Measurements from ENCODE around the gene NATD1. TPM values are rescaled to one million over a fixed set of nuclear protein-coding genes. Genes with fewer than 3 reads are reported as not detected.

Gene NATD1
- total and polyA plus RNA-seq, 11 donors, result 8.0 to 38.4 (median 18.7) TPM

DNA sequence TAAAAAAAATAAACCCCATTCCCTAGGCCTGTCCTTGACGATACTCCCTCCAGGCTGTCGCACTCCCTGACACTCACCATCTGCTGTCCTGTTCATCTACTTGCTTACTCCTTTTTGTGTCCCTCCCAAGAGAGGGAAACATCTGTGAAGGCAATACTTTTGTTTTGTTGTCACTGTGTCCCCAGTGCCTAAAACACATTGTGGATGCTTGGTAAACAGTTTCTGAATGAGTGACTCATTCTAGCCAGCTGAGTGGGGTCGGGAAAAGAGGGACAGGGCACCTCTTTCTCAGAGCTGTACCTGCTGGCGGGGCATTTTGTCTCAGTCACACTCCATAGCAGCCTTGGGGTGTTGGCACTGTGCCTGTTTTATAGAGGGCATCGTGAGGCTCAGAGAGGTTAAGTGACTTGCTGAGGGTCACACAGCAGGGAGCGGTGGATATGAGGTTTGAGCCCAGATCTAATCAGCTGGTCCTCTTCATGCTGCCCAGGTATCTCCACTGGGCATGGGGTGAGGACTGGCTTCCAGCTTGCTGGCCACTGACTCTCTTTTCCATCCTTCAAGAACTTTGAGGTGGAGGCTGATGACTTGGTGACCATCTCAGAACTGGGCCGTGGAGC is 46.9 kb upstream of the NATD1 start:
- no peaks in the 10 kb centered on the region for H3K27me3 ChIP-seq
- intact Hi-C loops (cut with DNase I), result loop anchor here in 1 of 10 donors (10.0 kb wide), 1 partner anchor 1145 kb away; no protein-coding TSS in a partner anchor
- no peak overlapping the region for H3K4me3 ChIP-seq
- peaks cover 2 to 70% (median 63%) of the 10 kb centered on the region in 9 donors for H3K36me3 ChIP-seq
- no peak for ATAC-seq
- DNase-seq, result peak in 3 of 5 donors; percentile 22 to 38 (median 28)
- WGBS, 4 donors, result 48 to 56% (median 53%) methylated on average over 7 of the region's 7 CpGs
- H3K4me1 ChIP-seq, result peaks cover 0 to 34% (median 16%) of the 10 kb centered on the region in 12 donors
- H3K27ac ChIP-seq, result no peak overlapping the region
- no peaks in the 10 kb centered on the region for H3K9me3 ChIP-seq
- TF ChIP-seq CTCF (IDR thresholded peaks at IDR 0.05) (no peak), POLR2A (IDR thresholded peaks at IDR 0.05) (no peak)

- Histone ChIP-seq H3K36me3 (peaks cover 2 to 61% (median 57%) of the 10 kb centered on the region in 9 donors), H3K9me3 (no peaks in the 10 kb centered on the region), H3K27ac (no peak overlapping the region), H3K27me3 (no peaks in the 10 kb centered on the region), H3K4me3 (no peak overlapping the region), H3K4me1 (peaks cover 0 to 45% (median 21%) of the 10 kb centered on the region in 12 donors)
- DNase-seq (no peak), ATAC-seq (no peak)
- WGBS, 4 donors, result 50 to 70% (median 57%) methylated on average over 13 of the region's 13 CpGs
- intact Hi-C loops (cut with DNase I), result loop anchor here in 1 of 10 donors (10.0 kb wide), 1 partner anchor 1146 kb away; no protein-coding TSS in a partner anchor
- TF ChIP-seq POLR2A (IDR thresholded peaks at IDR 0.05) (no peak), CTCF (IDR thresholded peaks at IDR 0.05) (no peak)
These were observed 45.8 kb upstream of the NATD1 start for GRCh38 chr17:21298983-21299519.

DNA sequence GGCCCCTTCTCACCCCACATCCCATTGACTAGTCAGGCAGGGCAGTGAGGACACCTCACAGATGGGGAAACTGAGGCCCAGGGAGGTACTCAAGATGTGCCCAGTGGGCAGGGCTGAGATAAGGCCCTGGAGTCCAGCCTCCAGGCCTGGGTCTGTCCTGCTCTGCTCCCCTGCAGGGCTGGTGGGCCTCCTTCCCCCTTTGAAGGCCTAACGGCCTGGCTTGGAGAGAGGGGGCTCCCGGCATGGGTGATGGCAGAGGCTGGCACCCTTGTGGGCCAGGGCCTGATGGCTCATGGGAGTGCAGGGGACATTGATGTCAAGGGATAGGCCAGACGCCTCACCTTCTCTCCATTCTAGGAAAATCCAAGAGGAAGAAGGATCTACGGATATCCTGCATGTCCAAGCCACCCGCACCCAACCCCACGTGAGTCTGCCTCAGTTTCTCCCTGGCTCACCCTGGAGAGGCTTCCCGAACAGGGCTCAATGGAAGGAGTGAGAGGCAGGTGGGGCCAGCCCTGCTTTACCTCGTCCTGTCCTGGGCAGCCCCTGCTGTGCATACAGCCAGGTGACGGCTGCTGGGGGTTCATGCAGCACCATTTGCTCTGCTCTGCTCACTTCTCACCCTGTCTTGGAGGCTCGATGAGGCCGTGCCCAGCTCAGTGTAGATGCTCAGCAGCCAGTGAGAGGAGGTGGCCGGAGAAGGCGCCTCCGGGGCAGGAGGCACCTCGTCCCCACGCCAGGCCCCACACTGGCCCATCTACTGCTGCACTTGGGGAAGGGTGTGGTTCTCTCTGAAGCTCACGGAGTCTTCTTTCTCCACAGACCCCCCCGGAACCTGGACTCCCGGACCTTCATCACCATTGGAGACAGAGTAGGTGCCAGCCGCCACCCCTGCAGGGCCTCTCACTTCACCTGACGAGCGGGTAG is 45.1 kb upstream of the NATD1 start:
- Histone ChIP-seq H3K27ac (peak overlapping the region in 1 of 12 donors; percentile 4), H3K27me3 (no peaks in the 10 kb centered on the region), H3K36me3 (peaks cover 2 to 59% (median 50%) of the 10 kb centered on the region in 9 donors), H3K4me1 (peaks cover 0 to 52% (median 21%) of the 10 kb centered on the region in 12 donors), H3K9me3 (no peaks in the 10 kb centered on the region), H3K4me3 (no peak overlapping the region)
- WGBS, 4 donors, result 76 to 78% (median 77%) methylated on average over 22 of the region's 22 CpGs
- intact Hi-C loops (cut with DNase I), result loop anchor here in 1 of 10 donors (10.0 kb wide), 1 partner anchor 1146 kb away; no protein-coding TSS in a partner anchor
- TF ChIP-seq CTCF (IDR thresholded peaks at IDR 0.05) (no peak), POLR2A (IDR thresholded peaks at IDR 0.05) (no peak)
- DNase-seq (peak in 1 of 5 donors; percentile 60), ATAC-seq (no peak)
